Endothelial cell of umbilical vein (primary cell): ENCODE data around the gene EHMT1.

ENCODE experiments used
- CTCF ChIP-seq, 2 donors: IDR thresholded peaks; 1 replicate in 1 of 2; 2 replicates in 1 of 2; pipeline ENCODE4 v1.5.1; 2011; ENCODE audit warnings: low read length in 2 of 2, mild to moderate bottlenecking in 2 of 2, moderate library complexity in 2 of 2, control low read depth in 1 of 2, inconsistent platforms in 1 of 2, low read depth in 1 of 2; ENCODE audit not compliant: insufficient read depth in 1 of 2; ENCODE audit errors: extremely low read depth in 1 of 2
- EZH2 ChIP-seq: IDR thresholded peaks from 2 replicates; pipeline ENCODE4 v1.6.1; 2012; ENCODE audit warnings: borderline replicate concordance, low read depth, mild to moderate bottlenecking, moderate library complexity, low read length, inconsistent platforms; ENCODE audit not compliant: severe bottlenecking
- FOS ChIP-seq: IDR thresholded peaks from 2 replicates; pipeline ENCODE4 v1.6.1; 2011; ENCODE audit warnings: mild to moderate bottlenecking, low read length, moderate library complexity, borderline replicate concordance; ENCODE audit not compliant: insufficient read depth
- MAX ChIP-seq: IDR thresholded peaks from 2 replicates; pipeline ENCODE4 v1.6.1; 2011; ENCODE audit not compliant: insufficient read depth, insufficient read length
- POLR2A ChIP-seq: IDR thresholded peaks from 2 replicates; pipeline ENCODE4 v1.6.1; 2012; ENCODE audit warnings: low read depth, mild to moderate bottlenecking, control low read depth, low read length
- POLR2AphosphoS5 ChIP-seq: IDR thresholded peaks from 2 replicates; pipeline ENCODE4 v1.6.1; 2012; ENCODE audit warnings: low read depth, mild to moderate bottlenecking, control low read depth, low read length, moderate library complexity; ENCODE audit not compliant: insufficient read depth

GRCh38 chr9:137728444-137729311 is 109.9 kb downstream of the EHMT1 start:
- TF ChIP-seq EZH2 (no peak), CTCF (IDR thresholded peaks at IDR 0.05; ENCODE audit: extremely low read depth in 1 of 2, insufficient read depth in 1 of 2, low read depth in 1 of 2, low read length in 2 of 2) (no peak), POLR2A (no peak), POLR2AphosphoS5 (no peak), MAX (no peak), FOS (no peak)
